ENCODE data around the gene PRKRA. TPM values are rescaled to one million over a fixed set of nuclear protein-coding genes. Genes with fewer than 3 reads are reported as not detected.

The PRKRA gene
- total RNA-seq, 1 donor from 2014 or later, result 79.3 TPM

GRCh38 chr2:178404368-178404767, 46.6 kb downstream of the PRKRA start:
- H3K36me3 ChIP-seq, result no peaks in the 10 kb centered on the region
- no peaks in the 10 kb centered on the region for H3K27me3 ChIP-seq
- no peak for DNase-seq (ENCODE audit: extremely low spot score in 2 of 2)
- TF ChIP-seq POLR2A (IDR thresholded peaks at IDR 0.05), result no peak
- TF ChIP-seq POLR2AphosphoS5 (IDR thresholded peaks at IDR 0.05; ENCODE audit: insufficient read depth in 1 of 2, low read depth in 1 of 2), result no peak
- TF ChIP-seq CTCF (IDR thresholded peaks at IDR 0.05), result no peak
- intact Hi-C loops (cut with DNase I), result no loop called here
- H3K4me3 ChIP-seq, result no peak overlapping the region
- H3K9me3 ChIP-seq, result no peaks in the 10 kb centered on the region
- no peak overlapping the region for H3K27ac ChIP-seq
- no peaks in the 10 kb centered on the region for H3K4me1 ChIP-seq

GRCh38 chr2:178403671-178404306, 47.2 kb downstream of the PRKRA start:
- Histone ChIP-seq H3K27me3 (no peaks in the 10 kb centered on the region), H3K4me1 (no peaks in the 10 kb centered on the region), H3K4me3 (no peak overlapping the region), H3K27ac (no peak overlapping the region), H3K9me3 (no peaks in the 10 kb centered on the region), H3K36me3 (no peaks in the 10 kb centered on the region)
- intact Hi-C loops (cut with DNase I), result no loop called here
- TF ChIP-seq POLR2AphosphoS5 (IDR thresholded peaks at IDR 0.05; ENCODE audit: insufficient read depth in 1 of 2, low read depth in 1 of 2) (no peak), CTCF (IDR thresholded peaks at IDR 0.05) (no peak), POLR2A (IDR thresholded peaks at IDR 0.05) (no peak)
- no peak for DNase-seq (ENCODE audit: extremely low spot score in 2 of 2)

GRCh38 chr2:178401994-178402437, 49.0 kb downstream of the PRKRA start:
- no peak for TF ChIP-seq POLR2A (IDR thresholded peaks at IDR 0.05)
- TF ChIP-seq POLR2AphosphoS5 (IDR thresholded peaks at IDR 0.05; ENCODE audit: insufficient read depth in 1 of 2, low read depth in 1 of 2), result no peak
- no peak for TF ChIP-seq CTCF (IDR thresholded peaks at IDR 0.05)
- no peak overlapping the region for H3K4me3 ChIP-seq
- no peak for DNase-seq (ENCODE audit: extremely low spot score in 2 of 2)
- H3K27me3 ChIP-seq, result no peaks in the 10 kb centered on the region
- no peaks in the 10 kb centered on the region for H3K9me3 ChIP-seq
- intact Hi-C loops (cut with DNase I), result no loop called here
- H3K4me1 ChIP-seq, result no peaks in the 10 kb centered on the region
- no peaks in the 10 kb centered on the region for H3K36me3 ChIP-seq
- no peak overlapping the region for H3K27ac ChIP-seq

- Histone ChIP-seq H3K4me3 (no peak overlapping the region), H3K9me3 (no peaks in the 10 kb centered on the region), H3K4me1 (no peaks in the 10 kb centered on the region), H3K36me3 (no peaks in the 10 kb centered on the region), H3K27ac (no peak overlapping the region), H3K27me3 (no peaks in the 10 kb centered on the region)
- TF ChIP-seq POLR2AphosphoS5 (IDR thresholded peaks at IDR 0.05; ENCODE audit: insufficient read depth in 1 of 2, low read depth in 1 of 2) (no peak), POLR2A (IDR thresholded peaks at IDR 0.05) (no peak), CTCF (IDR thresholded peaks at IDR 0.05) (peak; percentile 26 to 75 (median 46))
- no peak for DNase-seq (ENCODE audit: extremely low spot score in 2 of 2)
- intact Hi-C loops (cut with DNase I), result no loop called here
Measured at GRCh38 chr2:178397002-178397605, 53.9 kb downstream of the PRKRA start.

DNA sequence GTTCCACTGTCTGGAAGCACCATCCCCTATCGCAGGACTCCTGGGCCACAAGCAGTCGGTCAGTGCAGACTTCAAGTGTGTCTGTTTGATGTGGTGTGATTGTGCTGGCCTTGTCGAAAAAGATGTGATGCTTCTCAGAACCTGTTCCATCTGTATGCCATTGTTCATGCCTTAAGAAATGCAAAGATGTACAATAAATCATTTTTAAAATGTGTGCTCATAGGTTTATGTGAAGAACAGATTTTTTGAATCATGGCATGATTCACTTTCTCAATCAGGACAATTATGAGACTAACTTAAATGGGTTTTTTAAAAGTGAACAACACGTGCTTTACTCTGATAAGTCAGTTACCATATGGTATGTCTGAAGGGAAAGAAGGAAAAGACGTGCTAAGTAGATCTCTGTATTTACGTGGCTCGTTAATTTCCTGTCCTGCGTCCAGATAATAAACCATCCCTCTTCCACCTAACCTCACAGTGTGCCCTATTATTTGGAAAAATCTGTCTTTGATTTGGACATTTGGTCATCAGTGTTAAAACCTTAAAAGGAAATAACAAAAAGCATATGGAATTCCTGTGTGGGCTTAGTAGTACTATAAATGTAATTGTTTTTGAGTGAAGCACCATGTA, 54.9 kb downstream of the PRKRA start:
- H3K9me3 ChIP-seq, result no peaks in the 10 kb centered on the region

More for the DNA sequence above, 54.9 kb downstream of the PRKRA start:
- no peaks in the 10 kb centered on the region for H3K27me3 ChIP-seq
- intact Hi-C loops (cut with DNase I), result no loop called here
- H3K4me1 ChIP-seq, result no peaks in the 10 kb centered on the region
- H3K4me3 ChIP-seq, result no peak overlapping the region
- H3K36me3 ChIP-seq, result no peaks in the 10 kb centered on the region
- DNase-seq (ENCODE audit: extremely low spot score in 2 of 2), result no peak
- TF ChIP-seq POLR2A (IDR thresholded peaks at IDR 0.05), result no peak
- TF ChIP-seq POLR2AphosphoS5 (IDR thresholded peaks at IDR 0.05; ENCODE audit: insufficient read depth in 1 of 2, low read depth in 1 of 2), result no peak
- TF ChIP-seq CTCF (IDR thresholded peaks at IDR 0.05), result no peak
- no peak overlapping the region for H3K27ac ChIP-seq
